NOMO-1 (cell line): ENCODE measurements around the gene ATP2B2.

Source experiments
- DNase-seq, 2 experiments: peaks; one replicate each; lab custom pipeline; 2025; ENCODE audit not compliant: unreplicated experiment in 2 of 2; lab: John Stamatoyannopoulos, UW

Gene ATP2B2

GRCh38 chr3:10373686-10374261 is 131.6 kb downstream of the ATP2B2 start:
- DNase-seq: no peak

GRCh38 chr3:10371789-10372188 is 133.6 kb downstream of the ATP2B2 start:
- DNase-seq: no peak

GRCh38 chr3:10371167-10371566 is 134.2 kb downstream of the ATP2B2 start:
- DNase-seq: no peak

GRCh38 chr3:10370429-10370828 is 135.0 kb downstream of the ATP2B2 start:
- peak; percentile 76 to 79 for DNase-seq

GRCh38 chr3:10368512-10368911 is 136.9 kb downstream of the ATP2B2 start:
- DNase-seq: no peak

- no peak for DNase-seq
Measured at GRCh38 chr3:10367506-10367905, 137.9 kb downstream of the ATP2B2 start.

GRCh38 chr3:10366651-10367101 is 138.7 kb downstream of the ATP2B2 start:
- DNase-seq: peak; percentile 48 to 71

- DNase-seq: no peak
Measured at GRCh38 chr3:10365791-10366190, 139.6 kb downstream of the ATP2B2 start.

GRCh38 chr3:10365316-10365715 is 140.1 kb downstream of the ATP2B2 start:
- DNase-seq: no peak

GRCh38 chr3:10364806-10365205 is 140.6 kb downstream of the ATP2B2 start:
- no peak for DNase-seq

GRCh38 chr3:10363935-10364334 is 141.5 kb downstream of the ATP2B2 start:
- DNase-seq: no peak

GRCh38 chr3:10361375-10361774 is 144.0 kb downstream of the ATP2B2 start:
- DNase-seq: no peak

- DNase-seq: no peak
Measured at GRCh38 chr3:10360478-10360877, 144.9 kb downstream of the ATP2B2 start.

GRCh38 chr3:10359761-10360161 is 145.6 kb downstream of the ATP2B2 start:
- no peak for DNase-seq

- no peak for DNase-seq
Measured at GRCh38 chr3:10358309-10358980, 146.9 kb downstream of the ATP2B2 start.

GRCh38 chr3:10357592-10358308 is 147.6 kb downstream of the ATP2B2 start:
- DNase-seq: peak; percentile 35 to 55

GRCh38 chr3:10357095-10357494 is 148.3 kb downstream of the ATP2B2 start:
- DNase-seq: no peak

GRCh38 chr3:10356461-10356981 is 148.9 kb downstream of the ATP2B2 start:
- DNase-seq: no peak

GRCh38 chr3:10354361-10355015 is 150.9 kb downstream of the ATP2B2 start:
- no peak for DNase-seq

- no peak for DNase-seq
Measured at GRCh38 chr3:10353661-10354360, 151.6 kb downstream of the ATP2B2 start.

GRCh38 chr3:10353160-10353559 is 152.2 kb downstream of the ATP2B2 start:
- no peak for DNase-seq
